ENCODE measurements around the gene ARHGEF28.
A peak's percentile ranks its signal among the peaks of the same experiment; 100 is the strongest.

The ARHGEF28 gene

GRCh38 chr5:73902327-73903051 is 276.5 kb downstream of the ARHGEF28 start:
- H4K20me1 ChIP-seq (ENCODE audit: insufficient read depth, low read length), result no peaks in the 10 kb centered on the region
- no peaks in the 10 kb centered on the region for H3K79me2 ChIP-seq (ENCODE audit: insufficient read depth, low read length)
- H3K27ac ChIP-seq (ENCODE audit: low read length), result no peak overlapping the region
- no peaks in the 10 kb centered on the region for H3K4me1 ChIP-seq (ENCODE audit: insufficient read depth, low read length)
- H3K27me3 ChIP-seq (ENCODE audit: insufficient read depth, low read length, poor library complexity), result peaks cover 8% of the 10 kb centered on the region
- H3K36me3 ChIP-seq (ENCODE audit: insufficient read depth, low read length), result no peaks in the 10 kb centered on the region
- H2AFZ ChIP-seq (ENCODE audit: low read depth, low read length), result no peak overlapping the region
- no peak overlapping the region for H3K4me3 ChIP-seq (ENCODE audit: low read depth in 1 of 2, low read length in 2 of 2)
- peak; percentile 29; the same call in 1 of the 3 replicates for ATAC-seq (ENCODE audit: insufficient read depth, low read depth)
- H3K9me3 ChIP-seq (ENCODE audit: insufficient read depth, low read length, severe bottlenecking), result no peaks in the 10 kb centered on the region
- H3K9ac ChIP-seq (ENCODE audit: low read depth, low read length), result no peak overlapping the region
- no peak overlapping the region for H3K4me2 ChIP-seq (ENCODE audit: insufficient read depth, low read length)
- DNase-seq, result peak; percentile 6
- TF ChIP-seq EZH2 (IDR thresholded peaks at IDR 0.05; ENCODE audit: borderline replicate concordance, low read depth, low read length, severe bottlenecking), result no peak
- TF ChIP-seq CTCF (IDR thresholded peaks at IDR 0.05; ENCODE audit: borderline replicate concordance, extremely low read depth, low read length, poor library complexity, severe bottlenecking), result peak; percentile 86

- H3K9ac ChIP-seq (ENCODE audit: low read depth, low read length), result no peak overlapping the region
- no peak for TF ChIP-seq CTCF (IDR thresholded peaks at IDR 0.05; ENCODE audit: borderline replicate concordance, extremely low read depth, low read length, poor library complexity, severe bottlenecking)
- no peak for TF ChIP-seq EZH2 (IDR thresholded peaks at IDR 0.05; ENCODE audit: borderline replicate concordance, low read depth, low read length, severe bottlenecking)
- DNase-seq (no peak), ATAC-seq (ENCODE audit: insufficient read depth, low read depth) (no peak)
- peaks cover 8% of the 10 kb centered on the region for H3K27me3 ChIP-seq (ENCODE audit: insufficient read depth, low read length, poor library complexity)
- no peaks in the 10 kb centered on the region for H4K20me1 ChIP-seq (ENCODE audit: insufficient read depth, low read length)
- no peak overlapping the region for H3K4me2 ChIP-seq (ENCODE audit: insufficient read depth, low read length)
- no peak overlapping the region for H3K27ac ChIP-seq (ENCODE audit: low read length)
- H3K36me3 ChIP-seq (ENCODE audit: insufficient read depth, low read length), result no peaks in the 10 kb centered on the region
- H3K4me3 ChIP-seq (ENCODE audit: low read depth in 1 of 2, low read length in 2 of 2), result no peak overlapping the region
- no peak overlapping the region for H2AFZ ChIP-seq (ENCODE audit: low read depth, low read length)
- H3K79me2 ChIP-seq (ENCODE audit: insufficient read depth, low read length), result no peaks in the 10 kb centered on the region
- H3K9me3 ChIP-seq (ENCODE audit: insufficient read depth, low read length, severe bottlenecking), result no peaks in the 10 kb centered on the region
- H3K4me1 ChIP-seq (ENCODE audit: insufficient read depth, low read length), result no peaks in the 10 kb centered on the region
Measured at GRCh38 chr5:73903169-73903568, 277.2 kb downstream of the ARHGEF28 start.

- no peaks in the 10 kb centered on the region for H3K36me3 ChIP-seq (ENCODE audit: insufficient read depth, low read length)
- no peak overlapping the region for H3K9ac ChIP-seq (ENCODE audit: low read depth, low read length)
- no peaks in the 10 kb centered on the region for H3K4me1 ChIP-seq (ENCODE audit: insufficient read depth, low read length)
- no peak overlapping the region for H3K4me2 ChIP-seq (ENCODE audit: insufficient read depth, low read length)
- no peak overlapping the region for H3K4me3 ChIP-seq (ENCODE audit: low read depth in 1 of 2, low read length in 2 of 2)
- TF ChIP-seq EZH2 (IDR thresholded peaks at IDR 0.05; ENCODE audit: borderline replicate concordance, low read depth, low read length, severe bottlenecking) (no peak), CTCF (IDR thresholded peaks at IDR 0.05; ENCODE audit: borderline replicate concordance, extremely low read depth, low read length, poor library complexity, severe bottlenecking) (no peak)
- no peaks in the 10 kb centered on the region for H3K9me3 ChIP-seq (ENCODE audit: insufficient read depth, low read length, severe bottlenecking)
- no peak overlapping the region for H2AFZ ChIP-seq (ENCODE audit: low read depth, low read length)
- H3K79me2 ChIP-seq (ENCODE audit: insufficient read depth, low read length), result no peaks in the 10 kb centered on the region
- no peak for ATAC-seq (ENCODE audit: insufficient read depth, low read depth)
- H3K27ac ChIP-seq (ENCODE audit: low read length), result no peak overlapping the region
- DNase-seq, result no peak
- H4K20me1 ChIP-seq (ENCODE audit: insufficient read depth, low read length), result no peaks in the 10 kb centered on the region
- H3K27me3 ChIP-seq (ENCODE audit: insufficient read depth, low read length, poor library complexity), result peaks cover 2% of the 10 kb centered on the region
Measured at GRCh38 chr5:73906277-73906676, 280.3 kb downstream of the ARHGEF28 start.

Measured in DND-41 (cell line).